Suppressor macrophage treated with lipopolysaccharide for 1 hour (primary cell): Measurements from ENCODE around the gene MAGEB17.
"Not testable (repeated sequence)": the region's sequence is repeated elsewhere in the genome, so short reads cannot be mapped to it uniquely, and the experiment has no call there.

ENCODE experiments used
- DNase-seq, 3 donors: peaks; one replicate each; pipeline ENCODE4 v3.0.0-alpha.2; 2020 to 2022

The MAGEB17 gene

DNA sequence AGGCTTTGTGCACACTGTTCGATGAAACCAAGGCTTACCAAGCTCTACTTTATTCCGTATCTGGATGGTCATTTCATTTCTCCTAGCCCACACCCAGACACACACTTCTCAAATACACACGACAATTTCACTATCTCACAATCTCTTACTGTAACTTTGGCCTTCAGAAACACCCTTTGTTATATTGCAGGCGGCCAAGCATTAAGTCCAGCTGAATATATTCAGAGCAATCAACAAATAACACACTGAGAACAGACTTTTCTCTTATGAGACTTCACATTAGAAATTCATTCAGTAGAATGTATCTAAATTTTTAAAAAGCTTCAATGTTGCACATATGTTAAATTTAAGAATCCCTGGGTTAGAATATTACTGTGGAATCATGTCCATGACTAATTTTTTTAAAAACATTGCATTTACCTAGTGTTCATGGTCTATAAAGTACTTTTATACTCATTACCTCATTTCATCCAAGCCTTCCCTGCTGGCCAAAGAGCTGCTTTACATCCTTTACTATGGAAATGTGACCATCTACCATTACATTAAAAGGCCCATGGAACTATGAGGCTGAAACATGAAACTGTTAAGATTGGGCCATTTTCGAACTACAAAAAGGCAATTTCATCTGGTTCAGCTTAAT, 10.5 kb upstream of the MAGEB17 start:
- no peak for DNase-seq

DNA sequence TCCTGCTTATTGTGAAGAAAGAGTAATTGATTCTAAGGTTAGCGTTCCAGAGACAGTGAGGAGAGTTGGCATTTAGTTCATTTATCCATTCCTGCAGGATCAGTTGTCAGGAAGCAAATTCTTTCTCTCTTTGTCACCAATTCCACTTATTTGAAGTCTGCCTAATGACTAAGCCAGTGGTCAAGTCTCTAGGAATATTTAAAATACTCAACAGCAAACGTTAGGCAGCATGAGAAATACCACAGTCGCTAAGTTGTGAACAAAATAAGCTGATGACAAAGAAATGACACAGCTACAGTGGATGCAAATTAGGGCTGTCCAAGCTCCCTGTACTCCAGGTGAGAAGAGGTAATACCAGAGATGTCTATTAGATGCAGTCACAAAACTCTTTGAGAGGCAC, 6.6 kb upstream of the MAGEB17 start:
- no peak for DNase-seq

DNA sequence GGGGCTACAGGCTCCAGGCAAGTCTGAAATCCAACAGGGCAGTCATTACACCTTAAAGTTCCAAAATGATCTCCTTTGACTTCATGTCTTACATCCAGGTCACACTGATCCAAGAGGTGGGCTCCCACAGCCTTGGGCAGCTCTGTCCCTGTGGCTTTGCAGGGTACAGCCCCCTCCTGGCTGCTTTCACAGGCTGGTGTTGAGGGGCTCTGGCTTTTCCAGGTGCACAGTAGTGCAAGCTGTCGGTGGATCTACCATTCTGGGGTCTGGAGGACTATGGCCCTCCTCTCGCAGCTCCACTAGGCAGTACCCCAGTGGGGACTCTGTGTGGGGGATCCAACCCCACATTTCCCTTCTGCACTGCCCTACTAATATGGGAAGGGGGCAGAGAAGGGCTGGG, 6.1 kb upstream of the MAGEB17 start:
- not testable (repeated sequence) for DNase-seq

DNA sequence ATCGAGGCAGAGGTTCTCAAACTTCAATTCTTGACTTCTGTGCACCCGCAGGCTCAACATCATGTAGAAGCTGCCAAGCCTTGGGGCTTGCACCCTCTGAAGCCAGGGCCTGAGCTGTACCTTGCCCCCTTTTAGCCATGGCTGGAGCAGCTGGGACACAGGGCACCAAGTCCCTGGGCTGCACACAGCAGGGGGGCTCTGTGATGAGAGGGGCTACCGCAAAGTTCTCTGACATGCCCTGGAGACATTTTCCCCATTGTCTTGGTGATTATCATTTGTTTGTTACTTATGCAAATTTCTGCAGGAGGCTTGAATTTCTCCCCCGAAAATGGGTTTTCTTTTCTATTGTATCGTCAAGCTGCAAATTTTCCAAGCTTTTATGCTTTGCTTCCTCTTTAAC, 4.9 kb upstream of the MAGEB17 start:
- no peak for DNase-seq

DNA sequence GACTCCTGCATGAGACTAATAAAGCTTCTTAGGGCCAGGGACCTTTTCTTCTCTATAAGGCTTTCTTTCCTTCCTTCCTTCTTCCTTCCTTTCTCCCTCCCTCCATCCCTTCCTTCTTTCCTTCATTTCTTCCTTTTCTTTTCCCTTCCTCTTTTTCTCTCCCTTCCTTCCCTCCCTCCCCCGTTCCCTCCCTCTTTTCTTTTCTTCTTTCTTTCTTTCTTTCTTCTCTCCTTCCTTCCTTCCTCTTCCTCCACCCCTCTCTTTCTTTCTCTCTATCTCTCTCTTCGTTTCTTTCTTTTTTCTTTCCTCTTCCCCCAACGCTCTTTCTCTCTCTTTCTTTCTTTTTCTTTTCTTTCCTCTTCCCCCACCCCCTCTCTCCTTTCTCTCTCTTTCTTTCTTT, 2.5 kb upstream of the MAGEB17 start:
- no peak for DNase-seq

DNA sequence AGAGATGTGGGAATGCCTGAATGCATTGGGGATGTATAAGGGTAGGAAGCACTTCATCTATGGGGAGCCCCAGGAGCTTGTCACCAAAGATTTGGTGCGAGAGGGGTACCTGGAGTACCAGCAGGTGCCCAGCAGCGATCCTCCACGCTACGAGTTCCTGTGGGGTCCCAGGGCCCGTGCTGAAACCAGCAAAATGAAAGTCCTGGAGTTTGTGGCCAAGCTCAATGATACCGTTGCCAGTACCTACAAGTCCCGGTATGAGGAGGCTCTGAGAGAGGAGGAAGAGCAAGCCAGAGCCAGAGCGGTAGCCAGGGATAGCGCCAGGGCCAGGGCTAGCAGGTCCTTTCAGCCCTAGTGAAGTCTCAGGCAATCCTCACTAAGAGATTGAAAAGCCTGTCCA, 3.8 kb downstream of the MAGEB17 start:
- DNase-seq: no peak

DNA sequence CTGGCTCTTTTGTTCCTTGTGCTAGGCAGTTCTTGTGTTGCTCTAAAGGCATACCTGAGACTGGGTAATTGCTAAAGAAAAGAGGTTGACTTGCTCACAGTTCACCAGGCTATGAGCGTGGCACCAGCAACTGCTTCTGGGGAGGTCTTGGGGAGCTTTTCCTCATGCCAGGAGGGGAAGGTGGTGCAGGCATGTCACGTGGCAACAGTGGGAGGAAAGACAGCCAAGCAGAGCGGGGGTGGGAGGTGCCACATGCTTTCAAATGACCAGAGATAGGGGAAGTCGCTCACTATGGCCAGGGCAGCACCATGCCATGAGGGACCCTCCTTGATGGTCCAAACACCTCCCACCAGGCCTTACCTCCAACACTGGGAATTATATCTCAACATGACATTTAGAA, 4.7 kb downstream of the MAGEB17 start:
- DNase-seq: no peak

DNA sequence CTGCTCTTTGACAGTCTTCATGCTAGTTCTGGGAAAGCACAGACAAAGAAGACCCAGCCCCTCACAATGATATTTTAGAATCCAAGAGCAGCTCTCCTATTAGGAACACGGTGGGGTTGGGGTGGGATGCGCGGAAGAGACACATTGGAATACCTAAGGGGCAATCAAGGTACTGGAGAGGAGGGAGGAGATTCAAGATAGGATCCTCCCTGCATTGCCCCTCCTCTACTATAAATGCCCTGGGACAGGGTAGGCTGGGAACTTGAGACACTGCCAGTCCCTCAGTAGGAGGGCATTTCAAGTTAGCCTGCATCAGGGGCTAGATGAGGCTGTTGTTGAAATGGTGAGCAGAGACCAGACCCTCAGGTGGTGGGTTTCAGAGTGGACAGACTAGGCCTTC, 5.1 kb downstream of the MAGEB17 start:
- no peak for DNase-seq

DNA sequence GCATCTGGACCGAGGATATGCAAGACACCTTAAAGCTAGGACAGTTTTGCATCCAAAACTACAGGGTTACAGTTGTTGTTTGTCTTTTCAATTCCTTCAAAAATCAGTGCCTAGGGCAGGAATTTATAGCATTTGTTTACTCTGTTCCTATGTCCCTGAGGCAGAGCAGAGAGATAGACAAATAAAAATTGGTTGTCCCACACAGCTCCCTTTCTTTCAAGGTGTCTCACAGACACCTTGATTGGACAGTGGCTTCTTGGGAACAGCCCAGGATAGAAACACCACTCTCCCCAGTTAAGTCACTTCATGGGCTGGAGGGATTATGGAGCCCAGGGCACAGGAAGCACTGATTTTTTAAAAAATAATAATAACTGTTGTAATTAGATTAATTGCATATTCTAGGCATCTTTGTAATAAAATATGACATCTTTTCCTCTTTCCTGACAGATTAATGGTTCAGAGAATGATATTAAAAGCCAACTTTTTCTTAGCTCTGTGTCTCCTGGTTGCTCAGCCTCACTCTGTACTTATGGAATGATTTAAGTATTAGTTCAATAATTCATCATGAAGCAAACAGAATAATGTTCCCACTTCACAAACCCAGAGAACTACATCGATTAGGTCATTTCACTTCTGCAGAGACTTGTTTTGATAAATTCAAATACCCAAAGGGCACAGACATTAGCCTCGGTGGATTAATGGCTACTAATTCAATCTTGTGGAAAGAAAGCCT, 8.2 kb downstream of the MAGEB17 start:
- no peak for DNase-seq

DNA sequence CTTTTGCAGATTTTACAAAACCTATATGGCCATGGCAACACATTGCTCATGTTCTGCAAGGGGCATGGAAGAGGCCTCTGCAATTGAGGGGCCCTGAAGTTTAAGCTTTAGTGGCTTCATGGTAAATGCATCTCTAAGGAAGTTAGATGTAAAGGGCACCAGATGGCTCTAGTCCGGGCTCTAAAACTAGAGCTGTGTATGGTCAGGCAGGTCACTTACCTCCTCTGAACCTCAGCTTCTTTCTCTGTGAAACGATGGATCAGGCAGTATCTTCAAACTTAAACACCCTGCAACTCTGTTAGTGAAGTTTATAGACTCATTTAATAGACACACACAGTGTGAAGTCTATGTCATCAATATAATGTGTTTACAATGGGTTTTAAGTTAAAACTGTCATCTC, 10.0 kb downstream of the MAGEB17 start:
- no peak for DNase-seq

DNA sequence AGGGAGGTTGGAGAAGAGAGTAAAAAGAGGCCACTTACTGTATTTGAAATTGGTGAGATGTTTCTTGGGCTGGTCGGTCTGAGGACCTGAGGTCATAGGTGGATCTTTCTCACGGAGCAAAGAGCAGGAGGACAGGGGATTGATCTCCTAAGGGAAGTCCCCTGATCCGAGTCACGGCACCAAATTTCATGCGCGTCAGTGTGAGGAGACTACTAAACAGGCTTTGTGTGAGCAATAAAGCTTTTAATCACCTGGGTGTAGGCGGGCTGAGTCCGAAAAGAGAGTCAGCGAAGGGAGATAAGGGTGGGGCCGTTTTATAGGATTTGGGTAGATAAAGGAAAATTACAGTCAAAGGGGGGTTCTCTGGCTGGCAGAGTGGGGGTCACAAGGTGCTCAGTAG, 16.6 kb downstream of the MAGEB17 start:
- not testable (repeated sequence) for DNase-seq

DNA sequence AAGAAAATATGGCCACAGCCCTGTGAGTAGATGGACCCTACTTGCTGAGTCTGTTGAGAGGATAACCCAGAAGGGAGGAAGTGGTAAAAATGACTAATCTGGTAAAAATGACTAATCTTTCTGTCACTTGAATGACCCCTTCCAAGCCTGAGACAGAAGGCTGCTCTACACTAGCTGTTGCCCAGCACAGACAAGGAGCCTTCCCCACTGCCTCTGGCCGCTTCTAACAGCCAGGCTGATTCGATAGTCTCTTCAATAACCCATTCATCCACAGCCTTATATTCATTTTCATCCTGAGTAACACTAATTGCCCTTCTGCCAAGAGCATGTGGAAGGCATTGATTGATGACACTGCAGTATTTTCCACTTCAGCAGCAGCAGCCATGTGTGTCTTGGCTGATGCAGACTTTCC, 18.4 kb downstream of the MAGEB17 start:
- peak; percentile 54 to 81 (median 73) for DNase-seq

DNA sequence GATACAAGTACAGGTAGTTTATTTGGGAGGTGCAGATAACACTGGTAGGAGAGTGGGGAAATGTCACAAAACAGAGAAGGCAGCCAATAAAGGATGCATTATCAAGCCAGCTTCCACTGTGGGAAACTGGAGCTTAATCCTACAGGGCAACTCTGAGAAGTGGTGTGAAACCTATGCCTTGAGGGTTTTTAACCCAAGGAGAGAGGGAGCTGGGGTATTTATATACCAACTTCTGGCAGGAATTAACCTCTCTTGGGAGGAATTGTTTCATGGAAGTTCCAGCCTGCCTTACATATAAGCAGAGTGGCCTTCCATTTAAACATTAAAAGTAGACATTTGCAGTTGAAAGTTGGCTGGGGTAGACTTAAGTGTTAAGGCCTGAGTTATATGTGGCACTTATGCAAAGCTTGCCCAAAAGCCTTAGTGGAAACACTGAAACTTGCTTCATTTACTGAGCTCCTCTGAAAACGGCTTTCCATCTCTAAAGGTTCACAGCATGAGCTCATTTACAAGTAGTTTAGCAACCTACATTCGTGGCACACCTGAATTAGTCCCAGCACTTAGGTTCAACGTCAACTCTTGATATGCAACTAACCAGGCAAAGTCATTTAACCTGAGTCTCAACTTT, 19.2 kb downstream of the MAGEB17 start:
- DNase-seq: no peak

DNA sequence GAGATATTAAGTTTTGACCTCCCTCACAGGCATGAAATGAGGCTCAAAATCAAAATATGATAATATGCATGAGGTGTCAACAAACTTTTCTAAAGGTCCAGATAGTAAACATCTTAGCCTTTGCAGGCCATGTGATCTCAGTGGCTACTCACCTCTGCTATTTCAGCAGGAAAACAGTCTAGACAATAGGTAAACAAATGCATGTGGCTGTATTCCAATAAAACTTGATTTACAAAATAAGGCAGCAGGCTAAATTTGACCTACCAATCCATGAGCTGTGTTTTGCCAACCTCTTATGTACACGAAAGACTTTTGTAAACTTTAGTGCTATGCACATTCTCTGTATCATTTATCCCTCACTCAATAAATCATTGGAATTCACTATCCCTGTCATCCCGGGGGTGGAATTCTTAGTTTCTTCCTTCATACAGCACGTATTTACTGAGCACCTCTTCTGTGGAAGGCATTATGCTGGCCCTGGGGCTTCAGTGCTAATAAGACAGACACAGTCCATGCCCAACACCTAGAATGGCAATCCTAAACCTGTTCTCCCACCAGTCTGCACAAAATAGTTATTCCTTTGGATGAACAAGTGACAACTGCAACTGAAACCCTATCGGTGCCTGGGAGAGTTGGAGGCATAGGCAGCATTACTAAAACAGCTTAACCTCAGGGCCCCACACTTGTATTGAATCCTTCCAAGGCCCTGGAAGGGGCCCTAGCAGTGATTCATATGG, 19.9 kb downstream of the MAGEB17 start:
- no peak for DNase-seq

DNA sequence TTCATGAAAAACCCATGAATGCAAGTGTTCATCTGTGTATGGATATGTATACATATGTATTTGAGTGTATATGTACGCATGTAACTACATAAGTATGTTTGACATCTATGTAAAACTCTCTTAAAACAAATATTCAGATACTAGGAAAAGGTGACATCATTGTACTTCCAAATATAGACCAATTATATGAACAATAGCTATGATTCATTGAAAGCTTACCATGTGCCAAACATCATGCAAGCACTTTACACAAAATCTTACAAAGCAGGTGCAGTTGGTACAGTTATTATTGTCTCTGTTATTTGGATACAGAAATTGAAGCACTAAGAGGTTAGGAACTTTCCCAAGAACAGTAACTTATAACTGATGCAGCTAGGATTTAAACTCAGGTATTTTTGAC, 21.4 kb downstream of the MAGEB17 start:
- DNase-seq: peak in 2 of 3 donors; percentile 7 to 29

DNA sequence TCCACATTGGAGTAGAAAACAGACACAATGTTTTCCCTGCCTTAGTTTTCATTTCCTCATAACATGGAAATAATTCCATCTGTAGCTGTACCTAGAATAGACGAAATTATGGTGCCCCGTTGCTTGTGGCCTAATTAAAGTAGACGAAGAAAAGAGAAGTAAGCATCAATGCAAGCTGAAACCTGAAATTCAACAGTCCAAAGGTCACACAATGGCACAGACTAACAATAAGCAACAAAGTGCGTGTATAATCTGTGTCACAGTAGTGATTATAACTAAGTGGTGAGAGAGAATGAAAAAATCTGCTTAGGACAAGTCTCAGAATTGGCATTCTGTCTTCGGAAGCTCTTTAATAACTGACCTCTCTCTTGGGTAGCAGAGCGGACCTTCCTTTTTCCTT, 24.3 kb downstream of the MAGEB17 start:
- DNase-seq: no peak

DNA sequence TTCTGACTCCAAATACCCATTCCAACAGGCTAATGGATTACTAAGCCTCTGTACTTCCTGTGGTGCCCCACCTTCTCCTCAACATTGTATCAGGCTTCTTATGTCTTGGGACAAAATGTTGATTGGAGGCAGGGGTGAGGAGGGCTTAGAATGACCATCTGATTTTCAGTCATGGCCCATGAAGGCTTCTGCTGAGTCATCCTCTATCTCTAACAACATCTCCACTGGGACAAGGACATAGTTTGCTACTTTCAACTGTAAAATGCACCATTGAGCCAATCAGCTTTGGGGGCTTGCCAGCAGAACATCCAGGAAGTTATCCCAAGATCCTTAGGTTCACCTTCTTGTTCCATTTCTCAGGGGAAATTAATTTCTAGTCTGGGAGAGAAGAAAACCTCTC, 29.5 kb downstream of the MAGEB17 start:
- DNase-seq: no peak

DNA sequence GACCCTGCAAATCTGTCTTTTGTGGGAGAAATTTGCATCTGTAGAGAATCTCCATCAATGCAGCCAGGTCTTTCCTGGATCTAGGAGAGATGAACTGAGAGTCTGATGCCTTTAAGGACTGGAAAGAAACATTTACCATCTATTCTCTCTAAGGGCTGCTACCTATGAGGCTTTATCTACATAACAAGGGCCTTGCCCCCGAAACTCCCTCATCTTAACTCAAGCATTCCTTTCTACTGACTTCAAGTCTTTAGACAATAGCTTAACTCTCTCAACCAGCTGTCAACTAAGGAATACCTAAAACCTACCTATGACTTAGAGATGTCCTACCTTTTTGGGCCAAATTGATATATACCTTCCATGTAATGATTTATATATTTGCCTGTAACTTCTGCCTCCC, 32.1 kb downstream of the MAGEB17 start:
- no peak for DNase-seq

DNA sequence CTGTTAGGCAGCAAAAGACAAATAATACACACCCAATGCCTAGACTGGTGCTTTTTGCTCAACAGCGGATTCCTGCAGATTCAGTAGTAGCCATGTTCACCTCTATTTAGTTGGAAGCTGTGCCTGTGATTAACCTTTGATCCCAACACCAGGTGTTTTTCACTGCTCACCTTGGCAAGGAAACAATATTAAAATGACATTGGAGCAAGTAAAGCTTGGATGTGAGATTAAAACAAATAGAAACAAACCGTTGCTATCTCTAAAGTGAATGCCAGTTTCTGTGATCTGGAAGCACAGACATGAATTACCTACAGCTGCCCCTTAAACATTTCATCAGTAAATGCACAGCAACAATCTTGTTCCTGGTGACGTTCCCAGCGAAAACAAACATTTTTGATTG, 35.7 kb downstream of the MAGEB17 start:
- DNase-seq: no peak

DNA sequence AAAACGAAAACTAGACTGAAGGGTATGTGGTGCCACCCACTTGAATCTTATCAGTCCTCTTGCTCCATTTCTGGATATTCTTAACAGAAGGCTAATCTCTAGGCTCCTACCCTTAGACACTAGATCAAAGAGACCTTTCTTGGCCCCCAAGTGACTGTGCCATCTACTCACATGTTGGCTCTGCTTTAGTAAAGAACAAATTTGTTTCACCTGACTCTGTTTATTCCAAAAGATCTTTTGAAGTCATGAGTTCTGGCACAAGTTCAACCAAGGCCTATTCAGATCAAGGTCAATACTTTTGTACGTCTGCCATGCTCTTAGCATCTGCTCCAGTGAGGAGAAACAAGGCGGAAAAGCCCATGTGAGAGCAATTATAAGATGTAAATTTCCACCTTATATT, 37.3 kb downstream of the MAGEB17 start:
- no peak for DNase-seq

DNA sequence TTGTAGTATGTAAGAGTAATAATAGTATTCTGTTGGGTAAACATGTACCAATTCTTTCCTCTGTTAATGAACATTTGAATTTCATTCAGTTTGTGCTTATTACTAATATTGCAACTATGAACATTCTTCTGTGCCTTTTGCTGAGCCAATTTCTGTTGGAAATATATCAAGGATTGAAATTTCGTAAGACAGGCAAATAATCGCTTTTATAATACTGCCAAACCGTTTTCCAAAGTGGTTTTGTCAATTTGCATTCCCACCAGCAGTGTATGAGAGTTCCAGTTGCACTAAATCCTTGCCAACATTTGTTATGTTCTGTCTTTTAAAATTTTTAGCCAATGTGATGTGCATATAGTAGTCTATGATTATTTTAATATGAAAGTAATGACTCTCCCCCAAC, 38.6 kb downstream of the MAGEB17 start:
- DNase-seq: no peak

DNA sequence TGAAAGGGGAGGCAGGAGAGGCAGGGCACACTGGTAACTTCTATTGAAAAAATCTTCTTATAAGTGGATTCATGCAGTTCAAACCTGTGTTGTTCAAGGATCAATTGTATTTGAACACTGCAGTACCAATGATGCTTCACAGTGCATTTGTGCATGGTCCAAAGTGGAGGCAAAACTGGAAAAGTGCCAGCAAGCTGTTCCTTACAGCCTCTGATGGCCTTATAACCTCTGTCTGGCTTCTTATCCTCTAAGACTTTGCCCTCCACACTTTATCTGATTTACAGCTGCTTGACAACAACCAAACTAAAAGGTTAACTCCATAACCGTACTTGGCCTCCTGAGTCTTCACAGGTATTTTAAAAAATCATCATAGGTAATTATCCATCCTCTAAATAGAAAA, 40.4 kb downstream of the MAGEB17 start:
- DNase-seq: no peak

DNA sequence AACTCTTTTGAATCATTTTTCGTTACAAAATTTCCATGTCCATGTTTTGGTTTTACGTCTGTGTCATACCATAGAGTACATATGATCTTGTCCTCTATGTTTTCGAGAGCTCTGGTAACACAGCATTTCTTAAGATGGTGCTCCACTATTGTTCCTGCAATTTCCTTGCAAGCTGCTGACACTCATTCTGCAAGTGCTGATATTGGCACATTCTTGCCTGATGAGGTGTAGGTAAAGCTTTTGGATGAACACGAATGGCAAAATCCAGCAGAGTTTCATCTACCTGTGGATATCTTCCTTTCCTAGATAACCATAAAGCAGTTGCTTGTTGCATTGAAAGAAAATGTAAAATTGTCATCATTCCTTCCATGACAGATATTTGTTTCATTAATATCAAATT, 41.3 kb downstream of the MAGEB17 start:
- DNase-seq: no peak

DNA sequence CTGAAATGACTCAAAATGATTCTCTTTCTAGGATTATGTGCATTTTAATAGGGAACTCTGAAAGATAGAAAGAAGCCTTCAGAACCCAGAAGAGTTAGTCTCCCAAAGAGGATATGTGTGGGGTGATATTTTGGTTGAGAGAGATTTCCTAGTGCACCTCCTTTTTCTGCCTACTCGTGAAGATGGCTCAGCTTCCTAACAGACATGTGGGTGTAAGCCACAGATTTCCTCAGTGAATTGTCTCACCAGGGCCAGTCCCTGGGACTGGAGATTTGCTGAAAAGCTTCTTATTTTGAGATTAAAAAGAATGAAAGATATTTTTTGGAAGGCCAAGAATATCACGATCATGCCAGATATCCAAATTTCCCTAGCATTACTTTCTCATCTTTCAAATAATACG, 42.8 kb downstream of the MAGEB17 start:
- peak; percentile 48 to 63 (median 57) for DNase-seq
